ENCODE data around the gene PARL.
A peak's percentile ranks its signal among the peaks of the same experiment; 100 is the strongest.

Gene PARL

DNA sequence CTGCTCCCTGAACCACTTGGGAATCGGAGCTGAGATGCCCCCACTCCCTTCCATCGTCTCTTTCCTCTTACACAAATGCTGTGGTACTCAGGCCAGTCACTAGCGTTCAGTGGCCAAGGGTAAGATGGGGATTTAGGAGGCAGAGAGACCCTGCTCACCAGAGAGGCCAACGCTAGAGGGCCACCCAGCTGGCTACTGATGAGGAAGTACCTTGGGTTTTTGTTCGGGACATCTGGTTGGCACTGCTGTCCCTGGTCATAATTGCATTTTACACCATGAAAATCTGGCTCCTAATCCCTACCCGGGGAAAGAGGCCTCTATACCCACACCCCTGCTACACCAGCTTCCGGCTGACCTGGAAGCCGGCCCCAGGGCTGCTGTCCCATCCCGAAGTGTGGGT, 67.0 kb downstream of the PARL start:
- DNase-seq (ENCODE audit: low spot score) = no peak

- no peak for DNase-seq (ENCODE audit: low spot score)
Measured at GRCh38 chr3:183816681-183817510, 67.8 kb downstream of the PARL start.

DNA sequence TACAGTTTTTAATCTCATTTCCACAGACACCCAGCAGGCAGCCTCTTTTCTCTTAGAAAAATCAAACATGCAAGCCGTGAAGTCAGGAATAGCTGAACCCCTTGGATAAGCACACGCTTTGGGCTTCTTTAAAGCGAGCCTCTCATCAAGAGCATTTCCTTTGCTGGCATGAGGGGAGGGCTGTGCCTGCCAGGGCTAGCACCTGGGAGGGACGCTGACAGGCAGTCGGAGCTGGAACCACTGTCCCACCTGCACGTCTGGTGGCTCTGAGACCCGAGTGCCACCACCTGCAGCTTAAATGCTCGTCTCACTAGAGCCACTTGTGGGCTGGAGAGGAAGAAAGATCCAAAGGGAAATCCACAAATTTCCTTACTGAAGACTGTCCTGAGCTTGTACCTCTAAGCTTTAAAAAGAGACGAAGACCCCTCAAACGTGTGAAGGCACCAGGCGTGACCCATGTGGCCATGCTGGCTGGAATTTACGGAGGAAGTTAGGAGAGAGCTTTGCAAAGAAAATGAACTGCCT, 68.7 kb downstream of the PARL start:
- no peak for DNase-seq (ENCODE audit: low spot score)

DNA sequence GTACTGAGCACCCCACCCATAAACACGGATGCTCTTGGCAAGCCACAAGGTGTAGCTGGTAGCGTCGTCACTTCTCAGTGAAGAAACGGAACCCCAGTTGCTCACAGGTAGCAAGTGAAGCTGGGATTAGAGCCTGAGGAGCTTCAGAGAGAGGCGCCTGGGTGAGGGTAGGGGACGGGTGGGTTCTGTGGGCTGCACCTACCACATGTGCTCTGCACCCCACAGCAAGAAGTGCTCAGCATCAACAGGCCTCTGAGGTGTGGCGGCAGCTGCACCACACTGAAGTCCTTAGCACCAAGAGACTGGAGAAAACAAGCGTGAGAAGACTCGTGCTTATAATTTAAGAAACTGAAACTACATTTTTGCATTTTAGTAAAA, 69.1 kb downstream of the PARL start:
- no peak for DNase-seq (ENCODE audit: low spot score)

DNA sequence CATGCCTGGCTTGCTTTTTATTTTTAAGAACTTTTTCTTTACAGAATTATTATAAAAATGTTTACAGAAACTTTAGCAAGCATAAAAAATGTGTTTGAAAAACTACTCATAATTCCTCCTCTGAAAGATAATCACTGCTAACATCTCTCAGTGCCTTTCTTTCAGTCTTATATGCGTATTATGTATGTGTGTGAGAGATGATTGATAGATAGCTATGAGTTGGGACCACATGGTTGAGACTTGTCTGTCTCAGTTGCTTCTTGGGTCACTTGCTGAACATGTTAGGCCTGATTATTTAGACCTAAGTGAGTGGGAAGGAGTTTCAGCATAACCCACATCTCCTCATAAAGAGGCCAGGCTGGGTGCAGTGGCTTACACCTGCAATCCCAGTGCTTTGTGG, 70.4 kb downstream of the PARL start:
- no peak for DNase-seq (ENCODE audit: low spot score)

DNA sequence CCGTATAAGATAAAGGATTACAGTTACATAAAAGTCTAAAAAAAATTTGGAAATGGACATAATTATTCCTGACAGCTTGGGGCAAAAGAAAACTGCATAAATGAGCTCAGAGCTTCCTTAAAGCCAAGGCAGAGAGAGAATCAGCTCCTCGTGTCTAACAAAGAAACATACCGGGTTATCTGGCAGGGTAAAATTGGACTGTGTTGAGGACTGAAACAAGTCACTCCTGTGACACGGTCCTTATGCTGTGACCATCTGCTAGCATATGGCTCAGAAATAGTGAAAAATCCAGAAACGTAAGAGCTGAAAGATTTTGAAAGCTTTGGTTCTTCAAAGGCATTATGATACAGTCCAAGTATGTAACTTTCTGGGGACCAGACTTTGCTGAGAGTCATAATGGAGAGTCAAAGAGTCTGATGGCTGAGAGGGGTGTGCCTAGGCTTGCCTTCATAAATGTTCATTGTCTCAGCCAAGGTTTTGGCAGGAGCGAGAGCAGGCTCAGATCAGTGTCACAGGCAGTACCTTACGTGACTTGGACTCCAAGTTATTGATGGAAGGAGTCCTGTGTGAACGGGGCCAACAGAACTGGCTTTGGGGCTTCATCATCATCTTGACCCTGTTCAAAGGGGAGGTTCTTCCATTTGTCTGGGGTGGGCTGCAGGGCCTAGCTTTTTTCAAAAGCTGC, 71.8 kb downstream of the PARL start:
- DNase-seq (ENCODE audit: low spot score) = no peak

GRCh38 chr3:183811638-183812037, 73.0 kb downstream of the PARL start:
- DNase-seq (ENCODE audit: low spot score) = no peak

DNA sequence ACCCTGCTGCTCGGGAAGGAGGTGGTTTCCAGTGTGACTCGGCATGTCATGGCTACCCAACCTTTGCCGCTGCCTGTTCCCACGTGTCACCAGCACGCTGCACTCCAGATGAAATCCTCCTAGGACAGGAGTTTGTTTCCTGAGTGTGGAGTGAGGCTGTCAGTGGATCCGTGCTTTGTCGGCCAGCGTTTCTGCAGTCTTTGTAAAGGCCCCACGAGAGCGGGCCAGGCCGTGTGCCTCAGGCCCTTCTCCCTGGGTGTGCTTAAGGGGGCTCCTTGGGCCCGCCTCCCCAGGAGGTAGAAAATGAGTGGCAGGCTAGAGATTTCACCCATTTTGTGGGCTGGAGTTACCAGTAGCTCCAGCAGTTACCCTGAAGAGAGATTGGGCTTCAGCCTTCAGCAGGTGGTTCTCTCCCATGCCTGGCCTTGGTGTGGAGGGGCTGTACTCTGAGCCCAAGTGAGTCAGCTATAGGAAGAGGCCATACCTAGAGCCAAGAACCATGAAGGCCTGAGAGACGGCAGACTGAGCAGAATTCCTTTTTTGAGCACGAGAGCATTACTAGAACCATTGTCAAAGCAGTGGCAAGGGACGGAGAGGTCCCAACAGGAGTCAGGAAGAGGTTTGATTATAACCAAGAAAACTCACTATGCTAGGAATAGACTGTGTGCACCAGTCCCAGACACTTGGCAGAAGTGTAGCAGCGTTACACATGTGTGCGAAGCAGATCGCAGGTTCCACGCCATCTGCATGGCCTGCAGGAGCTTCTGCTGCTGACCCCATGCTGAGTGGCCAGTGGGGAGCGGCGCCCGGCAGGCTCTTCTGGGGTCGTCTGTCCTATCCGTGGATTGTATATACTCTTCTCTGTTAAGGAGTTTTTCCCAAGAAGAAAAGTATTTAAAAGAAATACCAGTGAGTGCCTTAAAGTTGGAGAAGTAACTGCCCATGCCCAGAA, 73.8 kb downstream of the PARL start:
- DNase-seq (ENCODE audit: low spot score) = no peak

DNA sequence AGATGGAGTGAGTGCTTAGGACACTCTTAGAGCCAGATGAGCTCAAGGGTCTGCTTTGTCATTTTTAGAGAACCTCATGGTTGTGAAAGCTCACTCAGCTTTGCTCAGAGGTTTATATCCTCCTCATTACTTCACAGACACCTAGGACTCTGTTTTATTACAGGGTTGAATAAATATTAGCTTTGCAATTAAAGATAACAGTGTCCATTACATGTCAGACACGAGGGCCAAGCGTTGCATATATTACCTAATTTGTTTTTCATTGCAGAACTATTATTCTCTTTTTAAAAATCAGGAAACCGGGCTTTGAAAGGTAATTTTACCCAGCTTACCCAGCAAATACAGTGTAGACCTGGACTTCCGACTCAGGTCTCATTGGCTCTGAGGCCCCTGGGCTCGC, 75.4 kb downstream of the PARL start:
- DNase-seq (ENCODE audit: low spot score) = peak; percentile 65

DNA sequence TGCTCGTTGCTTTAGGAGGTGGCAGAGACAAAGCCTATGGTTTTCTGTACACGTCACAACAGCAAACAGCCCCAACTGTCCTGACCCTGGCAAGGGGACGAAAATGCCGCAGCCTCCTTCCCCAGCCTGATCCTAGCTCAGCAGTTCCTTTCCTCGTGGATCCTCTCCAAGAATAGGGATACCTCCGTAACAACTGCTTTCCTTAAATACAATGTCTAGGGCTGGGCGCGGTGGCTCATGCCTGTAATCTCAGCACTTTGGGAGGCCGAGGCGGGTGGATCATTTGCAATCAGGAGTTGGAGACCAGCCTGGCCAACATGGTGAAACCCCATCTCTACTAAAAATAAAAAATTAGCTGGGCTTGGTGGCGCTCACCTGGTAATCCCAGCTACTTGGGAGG, 76.3 kb downstream of the PARL start:
- no peak for DNase-seq (ENCODE audit: low spot score)

GRCh38 chr3:183807881-183808280, 76.8 kb downstream of the PARL start:
- no peak for DNase-seq (ENCODE audit: low spot score)

GRCh38 chr3:183807209-183807728, 77.4 kb downstream of the PARL start:
- no peak for DNase-seq (ENCODE audit: low spot score)

GRCh38 chr3:183802989-183803388, 81.7 kb downstream of the PARL start:
- DNase-seq (ENCODE audit: low spot score) = no peak

GRCh38 chr3:183801601-183802000, 83.1 kb downstream of the PARL start:
- no peak for DNase-seq (ENCODE audit: low spot score)

- no peak for DNase-seq (ENCODE audit: low spot score)
Measured at GRCh38 chr3:183800243-183800863, 84.3 kb downstream of the PARL start.

DNA sequence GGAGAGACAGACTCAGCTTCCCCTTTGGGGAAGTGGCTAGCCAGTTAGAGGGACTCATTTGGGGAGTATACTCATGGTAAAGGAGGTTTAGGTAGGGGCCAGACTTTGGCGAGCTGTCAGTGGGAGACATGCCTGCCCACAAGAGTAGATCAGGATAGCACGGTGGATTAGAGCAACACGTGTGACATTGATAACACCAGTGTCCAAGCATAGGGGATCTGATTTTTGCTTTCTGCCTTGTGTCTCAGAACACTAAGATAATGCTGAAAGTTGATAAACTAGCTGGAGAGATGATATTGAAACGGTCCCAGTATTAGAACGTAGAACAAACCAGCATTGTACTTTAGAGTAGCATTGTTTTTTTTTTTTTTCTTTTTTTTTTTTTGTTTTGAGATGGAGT, 85.2 kb downstream of the PARL start:
- no peak for DNase-seq (ENCODE audit: low spot score)

DNA sequence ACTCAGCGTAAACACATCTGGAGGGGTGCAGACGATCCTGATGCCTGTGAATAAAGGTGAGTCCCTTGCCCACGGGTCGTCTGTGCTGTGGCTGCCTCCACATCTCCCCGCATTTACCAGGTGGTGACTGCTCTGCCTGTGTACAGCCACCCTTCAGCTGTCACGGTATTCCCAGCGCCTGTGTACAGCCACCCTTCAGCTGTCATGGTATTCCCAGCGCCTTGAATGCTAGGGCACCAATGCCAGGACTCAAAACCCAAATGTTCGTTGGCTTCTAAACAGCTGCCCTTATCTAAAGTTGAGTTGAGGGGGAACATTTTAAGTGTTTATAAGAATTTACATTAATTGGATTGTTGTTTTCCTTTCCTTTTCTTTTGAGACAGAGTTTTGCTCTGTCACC, 86.7 kb downstream of the PARL start:
- no peak for DNase-seq (ENCODE audit: low spot score)

GRCh38 chr3:183796372-183796771, 88.3 kb downstream of the PARL start:
- DNase-seq (ENCODE audit: low spot score) = no peak

DNA sequence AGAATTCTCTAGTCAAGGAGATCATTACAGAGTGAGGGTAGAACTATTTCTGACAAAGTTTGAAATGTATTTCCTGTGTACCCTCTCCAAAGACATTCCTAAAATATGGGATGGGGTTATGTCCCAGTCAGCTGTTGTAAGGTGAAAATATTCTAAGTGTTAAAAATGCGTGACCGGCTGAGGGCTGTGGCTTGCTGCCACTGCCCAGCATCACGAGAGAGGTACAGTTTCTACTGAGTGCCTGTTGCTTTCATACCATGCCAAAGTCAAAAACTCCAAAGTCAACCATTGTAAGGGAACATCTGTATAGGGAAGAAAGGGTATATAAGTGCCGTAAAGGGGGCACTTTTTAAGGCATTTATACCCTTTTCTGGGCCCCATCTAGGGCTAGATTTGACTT, 90.2 kb downstream of the PARL start:
- no peak for DNase-seq (ENCODE audit: low spot score)

DNA sequence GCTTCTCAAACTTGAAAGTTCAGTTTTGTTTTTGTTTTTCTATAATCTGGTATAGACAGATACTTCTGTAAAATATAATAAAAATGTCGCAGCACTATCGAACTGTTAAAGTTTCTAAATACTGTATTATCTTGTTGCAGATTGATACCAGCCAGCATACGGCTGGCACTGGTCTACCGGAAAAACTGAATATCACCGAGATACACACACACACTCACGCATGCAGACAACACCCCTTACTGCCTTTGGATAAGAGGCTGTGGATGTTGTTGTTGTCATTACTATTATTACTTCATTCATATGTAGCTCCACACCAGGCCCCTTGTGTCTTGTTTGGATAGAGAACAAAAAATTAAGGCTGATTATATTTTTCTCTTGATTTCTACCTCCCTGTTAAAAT, 91.7 kb downstream of the PARL start:
- no peak for DNase-seq (ENCODE audit: low spot score)

- no peak for DNase-seq (ENCODE audit: low spot score)
Measured at GRCh38 chr3:183790700-183791099, 94.0 kb downstream of the PARL start.

- DNase-seq (ENCODE audit: low spot score) = no peak
Measured at GRCh38 chr3:183789826-183790225, 94.9 kb downstream of the PARL start.

Data from HuH-7 (cell line).